GM19438 (cell line): ENCODE results near the gene WDR70.
"Not testable (repeated sequence)": the region's sequence is repeated elsewhere in the genome, so short reads cannot be mapped to it uniquely, and the experiment has no call there.

ENCODE experiments used
- ATAC-seq: cut with Tn5 transposase; IDR thresholded peaks from one replicate; pipeline ENCODE4 v1.9.1; 2021; ENCODE audit warnings: low read depth; ENCODE audit not compliant: unreplicated experiment

Gene WDR70

GRCh38 chr5:37786416-37786815, 407.3 kb downstream of the WDR70 start:
- no peak for ATAC-seq

GRCh38 chr5:37786862-37787519, 407.9 kb downstream of the WDR70 start:
- ATAC-seq: no peak

GRCh38 chr5:37787742-37788141, 408.6 kb downstream of the WDR70 start:
- no peak for ATAC-seq

- no peak for ATAC-seq
Observed at GRCh38 chr5:37789991-37790390, 410.9 kb downstream of the WDR70 start.

GRCh38 chr5:37791321-37791720, 412.2 kb downstream of the WDR70 start:
- no peak for ATAC-seq

DNA sequence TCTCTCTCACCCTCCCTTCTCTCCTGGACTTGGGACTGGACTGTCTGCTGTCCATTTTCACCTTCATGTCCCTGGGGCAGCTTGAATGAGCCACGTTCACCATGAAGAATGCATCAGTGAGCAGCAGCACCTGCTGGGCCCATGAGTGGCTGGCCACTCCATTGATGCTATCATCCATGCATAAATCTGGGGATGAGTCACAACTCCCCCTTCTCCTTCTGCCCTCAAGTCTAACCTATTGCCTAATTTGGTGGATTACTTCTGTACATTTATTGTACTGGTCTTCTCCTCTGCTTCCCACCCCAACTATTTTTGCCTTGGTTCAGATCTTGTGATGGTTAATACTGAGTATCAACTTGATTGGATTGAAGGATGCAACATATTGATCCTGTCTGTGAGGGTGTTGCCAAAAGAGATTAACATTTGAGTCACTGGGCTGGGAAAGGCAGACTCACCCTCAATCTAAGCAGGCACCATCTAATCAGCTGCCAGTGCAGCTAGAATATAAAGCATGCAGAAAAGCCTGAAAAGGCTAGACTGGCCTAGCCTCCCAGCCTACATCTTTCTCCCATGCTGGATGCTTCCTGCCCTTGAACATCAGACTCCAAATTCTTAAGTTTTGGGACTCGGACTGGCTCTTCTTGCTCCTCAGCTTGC, 414.0 kb downstream of the WDR70 start:
- no peak for ATAC-seq

GRCh38 chr5:37795292-37795691, 416.2 kb downstream of the WDR70 start:
- not testable (repeated sequence) for ATAC-seq

GRCh38 chr5:37796435-37796834, 417.3 kb downstream of the WDR70 start:
- not testable (repeated sequence) for ATAC-seq

- no peak for ATAC-seq
Observed at GRCh38 chr5:37799865-37800421, 420.8 kb downstream of the WDR70 start.

DNA sequence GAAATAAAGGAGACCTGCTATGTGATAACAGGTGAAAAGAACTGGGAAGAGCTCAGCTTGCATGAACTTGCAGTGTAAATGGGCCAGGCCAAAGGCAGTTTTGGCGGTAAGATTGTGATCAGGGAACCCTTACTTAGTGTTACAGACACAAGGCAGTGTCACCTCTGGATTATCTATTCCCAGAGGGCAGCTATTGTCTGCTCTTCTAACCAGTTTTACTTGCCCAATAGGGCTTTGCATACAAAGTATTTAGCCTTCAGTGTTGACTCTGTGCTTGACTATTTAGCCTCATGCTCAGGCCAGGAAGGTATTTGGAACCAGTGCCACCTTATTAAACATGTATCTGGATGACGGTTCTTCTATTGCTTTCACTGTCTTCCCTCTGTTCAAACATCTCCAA, 422.4 kb downstream of the WDR70 start:
- no peak for ATAC-seq
